GM18505 (cell line): Measurements from ENCODE around the gene CNTFR.

Experiments used
- ATAC-seq: cut with Tn5 transposase; IDR thresholded peaks from one replicate; pipeline ENCODE4 v1.9.1; 2021; ENCODE audit not compliant: unreplicated experiment
- POLR2A ChIP-seq: IDR thresholded peaks from 4 replicates; pipeline ENCODE4 v1.6.1; 2011; ENCODE audit warnings: borderline replicate concordance; ENCODE audit not compliant: insufficient read depth, insufficient read length; ENCODE audit errors: extremely low read depth

Gene CNTFR

DNA sequence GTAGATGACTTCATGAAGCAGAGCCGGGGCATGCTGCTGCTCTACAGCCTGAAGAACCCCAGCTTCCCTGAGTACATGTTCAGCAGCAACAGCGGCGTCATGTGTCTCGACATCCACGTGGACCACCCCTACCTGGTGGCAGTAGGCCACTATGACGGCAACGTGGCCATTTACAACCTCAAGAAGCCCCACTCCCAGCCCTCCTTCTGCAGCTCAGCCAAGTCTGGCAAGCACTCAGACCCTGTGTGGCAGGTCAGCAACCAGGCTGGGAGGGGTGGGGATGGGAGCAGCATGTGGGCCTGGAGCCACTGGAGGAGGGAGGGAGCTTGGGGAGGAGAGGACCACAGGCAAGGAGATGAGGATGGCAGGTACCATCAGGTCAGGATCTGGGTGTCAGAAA is 82.9 kb downstream of the CNTFR start:
- TF ChIP-seq POLR2A, result no peak

GRCh38 chr9:34505370-34506120 is 84.0 kb downstream of the CNTFR start:
- ATAC-seq, result no peak
- TF ChIP-seq POLR2A, result no peak

More for the DNA sequence above, 82.9 kb downstream of the CNTFR start:
- no peak for ATAC-seq

GRCh38 chr9:34503406-34503805 is 86.1 kb downstream of the CNTFR start:
- no peak for ATAC-seq
- no peak for TF ChIP-seq POLR2A

DNA sequence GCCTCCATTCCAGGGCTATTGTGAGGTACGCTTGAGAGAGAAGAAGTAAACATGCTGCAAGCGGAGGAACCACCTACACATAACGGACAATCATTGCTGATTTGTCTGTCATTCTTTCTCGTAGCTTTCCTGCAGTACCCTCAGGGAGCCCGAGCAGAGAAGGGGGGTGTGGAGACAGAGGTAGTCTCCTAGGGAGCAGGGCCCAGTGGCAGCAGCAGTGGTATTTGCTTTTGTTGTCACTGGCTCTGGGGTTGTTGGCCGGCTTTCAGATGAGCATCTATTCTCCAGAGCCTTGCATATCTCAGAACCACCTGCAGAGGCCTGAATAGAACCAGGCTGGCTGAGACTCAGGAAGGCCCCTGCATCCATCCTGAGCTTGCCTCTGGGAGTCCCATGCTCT is 86.6 kb downstream of the CNTFR start:
- no peak for ATAC-seq
- no peak for TF ChIP-seq POLR2A

- no peak for TF ChIP-seq POLR2A
- ATAC-seq, result no peak
Measured at GRCh38 chr9:34502471-34502870, 87.1 kb downstream of the CNTFR start.

DNA sequence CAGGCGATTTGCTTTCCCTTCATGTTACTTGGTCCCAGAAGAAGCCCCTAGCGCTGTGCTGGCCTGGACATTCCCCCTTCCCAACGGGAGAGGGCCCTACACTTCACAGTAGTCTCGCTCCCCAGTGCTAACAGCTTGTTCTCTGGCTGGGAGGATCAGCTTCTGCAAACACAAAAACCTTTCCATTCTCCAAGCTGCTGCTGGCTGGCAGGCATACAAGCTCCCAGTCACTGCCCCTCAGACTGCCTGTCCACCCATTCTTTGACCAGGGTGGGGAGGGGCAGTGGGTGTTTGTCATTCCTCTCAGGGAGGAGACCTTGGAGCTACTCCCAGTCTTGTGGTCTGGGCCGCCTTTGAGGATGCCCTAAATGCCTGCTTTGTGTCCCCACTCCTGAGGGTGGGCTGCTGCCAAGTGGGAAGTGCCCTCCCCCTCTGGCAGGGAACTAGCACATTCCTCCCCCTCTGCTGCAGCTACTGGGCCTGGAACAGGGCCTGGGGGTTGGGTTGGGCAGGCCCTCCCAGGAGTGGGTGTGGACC is 87.6 kb downstream of the CNTFR start:
- ATAC-seq, result no peak
- no peak for TF ChIP-seq POLR2A
